HPDE6-E6E7 (cell line): Measurements from ENCODE around the gene ZNF423.

Source experiments
- DNase-seq: peaks from one replicate; pipeline ENCODE4 v3.0.0; 2011; ENCODE audit warnings: missing footprints; ENCODE audit errors: extremely low spot score

ZNF423 gene

GRCh38 chr16:49494474-49494873 is 361.4 kb downstream of the ZNF423 start:
- no peak for DNase-seq

GRCh38 chr16:49493836-49494235 is 362.1 kb downstream of the ZNF423 start:
- DNase-seq = no peak

GRCh38 chr16:49492896-49493626 is 362.9 kb downstream of the ZNF423 start:
- no peak for DNase-seq

- no peak for DNase-seq
Observed at GRCh38 chr16:49491771-49492761, 363.8 kb downstream of the ZNF423 start.

DNA sequence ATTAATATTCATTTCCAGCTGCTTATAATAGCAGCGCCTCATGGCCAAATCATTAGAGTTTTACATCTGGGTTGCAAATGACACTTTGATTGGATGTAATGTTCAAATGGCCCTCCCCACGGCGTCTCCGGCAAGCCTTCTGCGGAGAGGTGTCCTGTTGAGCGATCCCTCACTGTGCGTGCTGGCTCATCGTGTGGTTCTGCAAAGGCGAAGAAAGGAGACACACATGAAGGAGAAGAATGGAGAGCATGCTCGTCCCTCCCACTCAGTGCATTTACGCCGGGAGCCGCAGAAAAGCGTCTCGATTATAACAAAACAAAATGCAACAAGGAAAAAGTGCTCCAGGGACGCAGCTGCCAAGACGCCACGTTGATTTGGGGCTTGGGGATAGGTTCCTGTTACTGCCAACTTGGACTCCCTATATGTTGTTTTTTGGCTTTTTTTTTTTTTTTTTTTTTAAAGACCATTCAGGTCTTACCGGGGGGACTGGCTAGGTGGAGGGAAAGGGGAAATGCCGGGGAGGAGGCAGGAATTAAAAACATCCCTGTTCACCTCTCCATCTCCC is 364.7 kb downstream of the ZNF423 start:
- DNase-seq = no peak

- DNase-seq = no peak
Observed at GRCh38 chr16:49490321-49490705, 365.6 kb downstream of the ZNF423 start.

- DNase-seq = no peak
Observed at GRCh38 chr16:49489686-49490320, 366.1 kb downstream of the ZNF423 start.

GRCh38 chr16:49488740-49489525 is 367.0 kb downstream of the ZNF423 start:
- DNase-seq = no peak

- DNase-seq = no peak
Observed at GRCh38 chr16:49488336-49488735, 367.6 kb downstream of the ZNF423 start.

DNA sequence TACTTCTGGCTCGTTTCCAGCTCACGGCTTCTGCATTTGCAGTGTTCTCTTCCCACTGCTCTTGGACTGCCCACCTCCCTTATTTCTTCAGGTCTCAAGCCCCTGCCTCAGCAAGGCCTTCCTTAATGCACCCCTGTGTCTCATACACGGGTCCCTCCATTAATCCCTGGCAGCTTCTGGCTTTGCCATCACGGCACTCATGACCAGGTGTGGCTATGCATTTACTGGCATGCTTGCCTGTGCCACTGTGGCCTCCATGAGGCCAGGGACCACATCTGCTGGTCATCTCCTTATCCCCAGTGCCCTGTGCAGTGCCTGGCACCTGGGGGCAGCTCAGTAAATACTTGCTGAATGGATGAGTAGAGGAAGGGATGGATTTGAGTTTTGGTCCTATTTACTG is 368.2 kb downstream of the ZNF423 start:
- no peak for DNase-seq

DNA sequence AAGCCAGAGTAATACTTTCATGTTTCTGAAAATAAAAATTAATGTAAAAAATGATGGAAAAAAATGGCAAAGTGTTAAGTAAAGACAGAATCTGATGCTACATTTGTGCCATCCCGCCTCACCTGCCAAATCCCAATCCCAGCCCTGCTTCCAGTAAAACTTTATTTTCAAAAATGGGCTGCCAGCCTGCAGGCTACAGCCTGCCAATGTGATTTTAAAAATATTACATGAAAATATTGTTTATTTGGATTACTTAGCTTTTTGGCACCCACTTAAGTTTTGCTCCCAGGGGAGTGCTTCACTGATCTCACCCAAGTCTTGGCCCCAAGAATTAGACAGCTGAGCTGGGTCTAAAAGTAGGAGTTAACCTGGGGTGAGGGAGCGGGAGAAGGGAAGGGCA is 369.5 kb downstream of the ZNF423 start:
- no peak for DNase-seq

GRCh38 chr16:49485663-49486062 is 370.2 kb downstream of the ZNF423 start:
- DNase-seq = no peak

DNA sequence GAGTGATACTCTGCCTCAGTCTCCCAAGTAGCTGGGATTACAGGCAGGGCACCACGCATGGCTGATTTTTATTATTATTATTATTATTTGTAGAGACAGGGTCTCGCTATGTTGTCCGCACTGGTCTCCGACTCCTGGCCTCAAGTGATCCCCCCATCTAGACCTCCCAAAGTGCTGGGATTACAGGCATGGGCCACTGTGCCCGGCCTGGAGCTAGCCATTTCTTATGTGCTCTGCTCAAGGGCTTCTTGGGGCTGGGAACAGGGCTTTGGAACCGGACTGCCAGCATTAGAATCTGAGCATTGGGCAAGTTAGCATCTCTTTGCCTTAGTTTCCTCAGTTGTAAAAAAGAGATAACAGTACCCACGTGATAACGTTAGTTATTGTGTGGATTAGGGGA is 371.0 kb downstream of the ZNF423 start:
- no peak for DNase-seq

DNA sequence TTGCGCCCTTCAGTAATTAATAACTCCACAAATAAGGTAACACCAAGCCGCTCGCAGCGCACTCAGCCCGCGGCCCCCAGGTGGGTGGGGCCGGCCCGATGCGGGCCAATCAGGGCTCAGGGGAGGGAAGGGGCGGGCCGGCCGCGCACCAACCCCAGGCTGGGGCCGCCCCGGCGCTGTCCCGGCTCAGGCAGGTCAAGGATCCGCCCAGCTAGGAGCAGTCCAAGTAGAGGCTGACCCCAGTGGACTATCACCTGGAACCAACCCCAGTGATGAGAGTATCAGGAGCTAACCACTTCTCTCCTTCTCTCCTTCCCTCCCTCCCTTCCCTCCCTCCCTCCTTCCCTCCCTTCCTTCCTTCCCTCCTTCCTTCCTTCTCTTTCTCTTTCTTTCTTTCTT is 371.5 kb downstream of the ZNF423 start:
- DNase-seq = no peak

GRCh38 chr16:49483651-49484450 is 372.1 kb downstream of the ZNF423 start:
- no peak for DNase-seq

GRCh38 chr16:49483251-49483650 is 372.7 kb downstream of the ZNF423 start:
- DNase-seq = no peak

DNA sequence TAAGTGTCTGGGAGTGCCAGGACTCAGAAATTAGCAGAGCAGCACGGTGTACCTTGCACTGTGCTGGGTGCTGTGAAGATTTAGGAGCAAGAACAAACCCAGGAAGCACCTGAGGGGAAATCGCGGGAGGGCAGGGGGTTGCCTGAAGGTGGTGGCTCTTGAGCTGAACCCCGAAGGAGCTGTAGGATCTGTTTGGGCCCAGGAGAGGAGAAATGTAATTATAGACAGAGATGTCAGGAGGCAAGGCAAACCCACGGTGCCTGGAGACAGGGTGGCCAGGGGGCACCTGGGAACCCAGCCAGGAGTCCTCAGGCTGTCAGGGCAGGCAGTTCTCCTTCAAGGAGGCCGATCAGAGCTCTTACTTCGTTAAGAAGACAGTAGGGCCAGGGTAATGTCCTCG is 373.2 kb downstream of the ZNF423 start:
- no peak for DNase-seq

DNA sequence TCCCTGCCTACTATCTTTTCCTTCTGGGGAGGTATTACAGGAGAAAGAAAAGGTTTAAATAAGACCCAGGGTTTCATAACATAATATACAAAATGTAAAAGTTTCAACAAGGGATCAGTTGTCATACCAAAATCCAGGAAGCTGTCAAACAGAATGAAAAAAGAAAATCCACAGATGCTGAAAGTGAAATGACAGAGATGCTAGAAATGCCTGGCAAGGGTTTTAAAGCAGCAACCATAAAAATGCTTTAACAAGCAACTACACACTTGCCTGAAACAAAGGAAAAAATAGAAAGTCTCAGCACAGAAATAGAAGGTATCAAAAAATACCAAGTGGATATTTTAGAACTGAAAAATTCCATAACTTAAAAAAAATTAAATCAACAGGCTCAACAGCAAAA is 377.3 kb downstream of the ZNF423 start:
- no peak for DNase-seq

DNA sequence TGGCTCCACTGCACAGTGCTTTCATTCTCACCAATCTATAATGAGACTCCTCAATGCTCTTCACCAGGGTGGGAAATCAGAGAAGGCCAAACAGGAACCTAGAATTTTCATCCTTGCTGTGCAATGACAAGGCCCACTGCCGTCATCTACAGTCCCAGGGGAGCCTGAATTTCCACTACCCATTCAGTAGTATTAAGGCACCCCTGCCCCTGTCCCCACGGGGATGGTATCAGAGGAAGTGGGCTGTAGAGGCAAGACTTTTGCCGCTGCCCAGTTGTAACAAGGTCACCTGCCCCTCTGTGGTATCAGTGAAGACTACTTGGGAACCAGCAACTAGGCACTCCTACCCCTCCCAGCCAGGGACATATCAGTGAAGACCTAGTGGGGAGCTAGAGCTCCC is 377.8 kb downstream of the ZNF423 start:
- DNase-seq = no peak

DNA sequence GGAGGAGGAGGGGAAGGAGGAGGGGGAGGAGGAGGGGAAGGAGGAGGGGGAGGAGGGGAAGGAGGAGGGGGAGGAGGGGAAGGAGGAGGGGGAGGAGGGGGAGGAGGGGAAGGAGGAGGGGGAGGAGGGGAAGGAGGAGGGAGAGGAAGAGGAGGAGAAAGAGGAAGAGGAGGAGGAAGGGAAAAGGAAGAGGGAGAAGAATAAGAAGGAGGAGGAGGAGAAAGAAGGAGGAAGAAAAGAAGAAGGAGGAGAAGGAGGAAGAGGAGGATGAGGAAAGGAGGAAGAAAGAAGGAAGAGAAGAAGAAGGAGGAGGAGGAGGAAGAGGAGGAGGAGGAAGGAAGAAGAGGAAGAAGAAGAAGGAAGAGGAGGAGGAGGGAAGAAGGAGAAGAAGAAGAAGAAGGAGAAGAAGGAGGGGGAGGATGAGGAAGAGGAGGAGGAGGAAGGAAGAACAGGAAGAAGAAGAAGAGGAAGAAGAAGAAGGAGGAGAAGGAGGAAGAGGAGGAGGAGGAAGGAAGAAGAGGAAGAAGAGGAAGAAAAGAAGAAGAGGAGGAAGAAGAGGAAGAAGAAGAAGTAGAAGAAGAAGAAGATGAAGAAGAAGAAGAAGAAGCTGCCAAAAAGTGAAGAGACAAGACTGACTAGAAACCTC is 378.5 kb downstream of the ZNF423 start:
- DNase-seq = no peak
